Activated CD4-positive, alpha-beta T cell treated with anti-CD3 and anti-CD28 coated beads, Interleukin-2, amount 50 U/mL, for 16 hours (primary cell): ENCODE measurements around the gene ACSBG1.

Source experiments
- DNase-seq: peaks from one replicate; pipeline ENCODE4 v3.0.0-alpha.2; 2020

The ACSBG1 gene

DNA sequence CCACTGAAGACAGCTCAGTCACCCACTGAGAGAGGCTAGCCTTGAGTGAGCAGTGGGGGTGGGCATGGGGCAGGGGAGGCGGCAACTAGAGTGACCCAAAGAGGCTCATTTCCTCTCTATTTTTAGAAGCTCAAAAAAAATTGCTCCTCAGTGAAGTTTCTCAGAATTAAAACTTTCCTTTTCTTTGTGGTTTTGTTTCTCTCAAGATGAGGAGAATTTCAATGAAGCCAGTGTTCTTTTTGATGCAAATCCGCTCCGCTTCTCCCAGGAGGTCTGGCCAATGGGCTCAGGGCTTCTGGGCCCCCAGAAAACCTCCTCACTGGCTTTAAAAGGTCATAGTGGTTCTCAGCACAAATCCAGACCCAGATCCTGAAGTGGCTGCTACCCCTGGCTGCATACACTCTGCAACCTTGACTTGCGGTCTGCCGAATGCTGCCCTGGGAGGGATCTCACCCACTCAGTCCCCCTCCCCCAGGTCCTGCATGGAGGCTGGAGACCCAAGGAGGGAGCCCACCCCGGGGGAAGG is at the start of gene ACSBG1:
TSS of gene ACSBG1 (minus strand) at position 51 of the 526 bp plus-strand sequence. CDS start 64 bp downstream, outside the sequence.
- peak; percentile 16 for DNase-seq

DNA sequence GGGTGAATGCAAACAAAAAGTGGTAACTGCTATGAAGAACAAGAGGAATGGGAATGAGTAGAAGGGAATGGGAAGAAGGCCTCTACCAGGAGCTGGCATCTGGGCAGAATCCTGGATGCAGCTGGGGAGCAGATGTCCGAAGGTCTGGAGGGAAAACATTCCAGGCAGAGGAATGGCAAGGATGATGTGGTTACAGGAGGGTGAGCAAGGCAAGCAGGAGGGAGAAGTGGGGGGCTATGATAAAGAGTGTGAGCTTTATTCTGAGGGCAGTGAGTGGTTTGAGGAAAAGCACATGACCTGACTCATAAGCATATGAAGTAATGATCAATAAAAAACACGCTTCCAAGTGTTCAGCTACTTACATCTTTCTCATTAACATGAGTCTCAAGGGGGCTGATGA is 48.0 kb upstream of the ACSBG1 start:
- DNase-seq = no peak

DNA sequence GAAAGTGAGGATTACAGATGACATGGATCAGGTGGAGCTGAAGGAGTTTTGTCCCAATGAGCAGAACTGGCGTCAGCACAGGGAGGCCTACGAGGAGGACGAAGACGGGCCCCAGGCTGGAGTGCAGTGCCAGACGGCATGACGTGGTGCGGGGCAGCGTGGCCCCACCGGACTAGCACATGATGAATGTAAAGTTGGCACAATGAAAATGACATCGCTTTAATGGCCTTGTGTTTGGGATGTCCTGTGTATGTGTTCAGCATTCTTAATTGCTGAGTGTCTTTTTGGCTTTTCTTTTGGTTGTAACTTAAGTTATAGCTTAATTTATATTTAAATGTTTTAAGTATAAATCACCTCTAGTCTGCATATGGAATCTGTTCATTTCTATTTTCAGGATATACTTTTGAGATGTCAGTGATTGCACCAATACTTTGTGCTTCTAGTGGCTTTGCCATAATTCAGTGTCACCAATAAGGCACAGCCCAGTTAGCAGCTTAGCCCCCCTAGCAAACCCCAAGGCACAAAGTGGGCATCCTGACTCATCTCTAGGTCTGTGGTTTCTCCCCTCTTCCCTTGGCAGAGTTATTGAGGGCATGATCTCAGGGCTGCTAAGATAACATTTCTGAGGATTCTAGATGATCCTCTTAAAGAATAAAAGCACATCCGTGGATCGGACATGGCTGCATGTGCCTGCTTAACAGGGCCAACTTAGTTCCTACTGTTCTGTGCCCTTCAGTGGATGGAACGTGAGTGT is 46.1 kb upstream of the ACSBG1 start:
- DNase-seq = no peak

DNA sequence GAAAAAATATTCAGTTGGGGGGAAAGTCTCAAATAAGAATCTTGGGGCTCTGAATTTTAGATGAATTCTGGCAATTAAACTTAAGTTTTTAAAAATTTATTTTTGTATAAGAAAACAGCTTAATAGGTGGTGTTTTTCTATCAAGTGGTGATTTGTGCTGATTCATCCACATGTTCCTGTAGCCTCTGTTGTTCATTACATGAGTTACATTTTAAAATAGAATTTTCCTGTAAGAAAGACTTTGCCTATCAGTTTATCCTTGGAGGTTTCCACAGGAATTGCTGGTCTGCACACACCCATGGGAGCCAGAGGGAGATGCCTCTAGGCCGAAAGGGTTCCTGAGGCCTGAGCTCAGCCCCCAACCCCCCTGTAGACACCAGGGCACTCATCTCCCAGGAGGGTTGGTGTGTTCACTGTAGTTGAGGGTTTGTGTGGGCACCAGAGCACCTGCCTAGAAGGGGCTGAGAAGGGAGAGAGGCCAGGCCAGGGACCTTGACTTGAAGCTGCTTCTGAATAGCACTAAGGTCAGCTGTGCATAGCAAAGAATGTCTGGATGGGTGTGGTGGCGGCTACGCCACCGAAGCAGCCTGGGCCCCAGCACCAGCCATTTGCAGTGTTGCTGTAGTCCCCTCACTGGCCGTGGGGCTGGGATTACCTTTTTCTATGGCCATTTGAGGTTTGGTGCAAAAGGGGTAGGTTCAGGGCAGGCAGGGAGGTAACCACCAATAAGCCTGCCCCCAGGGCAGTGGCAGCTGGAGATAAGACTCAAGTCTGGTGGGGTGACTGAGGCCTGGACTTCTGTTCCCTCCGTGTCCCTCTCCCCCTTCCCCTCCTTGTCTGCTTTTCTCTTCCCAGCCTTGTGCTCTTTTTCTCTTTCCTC is 41.9 kb upstream of the ACSBG1 start:
- no peak for DNase-seq

- DNase-seq = no peak
These were observed 40.6 kb upstream of the ACSBG1 start for GRCh38 chr15:78274994-78275393.

- no peak for DNase-seq
These were observed 38.4 kb upstream of the ACSBG1 start for GRCh38 chr15:78272776-78273175.

DNA sequence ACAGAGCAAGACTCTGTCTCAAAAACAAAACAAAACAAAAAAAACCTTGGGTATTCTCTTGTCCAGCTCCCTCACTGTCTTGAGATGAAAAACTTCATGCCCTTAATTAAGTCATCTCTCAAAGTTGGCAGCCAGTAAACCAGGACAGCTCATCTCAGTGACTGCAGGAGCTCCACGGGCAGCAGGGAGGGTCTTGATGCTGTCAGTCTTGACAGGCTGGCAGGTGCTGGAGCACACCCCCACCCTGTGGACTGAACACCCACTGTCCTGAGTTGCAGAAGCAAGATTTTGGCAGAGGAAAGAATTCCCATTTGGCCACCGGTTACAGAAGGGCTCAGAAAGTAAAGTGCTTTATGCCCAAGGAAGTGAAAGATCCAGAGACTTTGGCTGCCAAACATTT is 38.0 kb upstream of the ACSBG1 start:
- DNase-seq = no peak

GRCh38 chr15:78266806-78267205 is 32.4 kb upstream of the ACSBG1 start:
- DNase-seq = no peak

DNA sequence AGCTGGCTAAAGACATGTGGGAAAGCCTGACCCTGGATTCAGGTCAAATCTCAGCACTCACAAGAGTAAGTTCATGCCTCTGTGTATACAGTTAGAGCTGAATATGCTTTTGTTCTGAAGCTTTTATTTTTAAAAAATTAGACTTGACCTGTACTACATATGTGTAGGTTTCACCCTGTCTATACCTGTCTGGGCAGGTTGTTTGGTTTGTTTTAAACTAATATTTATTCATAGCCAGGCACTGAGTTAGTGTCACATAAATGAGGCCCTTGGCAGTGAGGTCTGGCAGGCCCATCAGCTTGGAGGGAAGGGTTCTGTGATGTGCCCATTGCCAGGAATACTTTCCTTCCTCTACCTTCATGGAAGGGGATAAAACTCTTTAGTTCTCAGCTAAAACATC is 31.9 kb upstream of the ACSBG1 start:
- DNase-seq = no peak

GRCh38 chr15:78265752-78266224 is 31.4 kb upstream of the ACSBG1 start:
- DNase-seq = peak; percentile 39

GRCh38 chr15:78265137-78265460 is 30.7 kb upstream of the ACSBG1 start:
- DNase-seq = no peak

- peak; percentile 63 for DNase-seq
These were observed 30.2 kb upstream of the ACSBG1 start, which contains the start of gene DNAJA4 for GRCh38 chr15:78264304-78265136. Gene DNAJA4, plus strand, starts transcription at chr15:78264562. Its CDS starts 202 bp downstream, at chr15:78264764.

- DNase-seq = no peak
These were observed 29.5 kb upstream of the ACSBG1 start for GRCh38 chr15:78263907-78264303.

DNA sequence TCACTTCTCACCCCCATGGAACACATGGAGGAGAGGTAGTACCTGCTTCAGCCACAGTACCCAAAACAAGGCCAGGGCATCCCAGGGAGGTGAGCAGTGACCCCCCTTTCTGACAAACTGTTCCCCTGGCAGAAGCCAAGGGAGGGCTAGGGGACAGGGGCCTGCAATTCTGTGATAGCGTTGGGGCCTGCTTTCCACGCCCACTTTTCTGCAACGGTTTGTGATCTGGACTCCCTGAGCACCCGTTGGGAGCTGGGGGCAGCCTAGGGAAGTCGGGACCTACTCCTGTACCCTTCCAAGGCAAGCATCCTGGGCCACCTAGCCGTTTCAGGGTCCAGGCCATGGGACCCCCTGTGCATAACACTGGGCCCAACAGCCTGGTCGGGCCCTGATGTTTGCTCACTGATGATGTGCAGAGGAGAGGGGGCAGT is 29.0 kb upstream of the ACSBG1 start:
- DNase-seq = no peak

- DNase-seq = no peak
These were observed 26.7 kb upstream of the ACSBG1 start for GRCh38 chr15:78261062-78261461.

- DNase-seq = no peak
These were observed 26.1 kb upstream of the ACSBG1 start for GRCh38 chr15:78260489-78260888.

- DNase-seq = no peak
These were observed 24.9 kb upstream of the ACSBG1 start for GRCh38 chr15:78259232-78259631.

GRCh38 chr15:78257681-78258080 is 23.3 kb upstream of the ACSBG1 start:
- DNase-seq = no peak

GRCh38 chr15:78256044-78256437 is 21.7 kb upstream of the ACSBG1 start:
- no peak for DNase-seq

DNA sequence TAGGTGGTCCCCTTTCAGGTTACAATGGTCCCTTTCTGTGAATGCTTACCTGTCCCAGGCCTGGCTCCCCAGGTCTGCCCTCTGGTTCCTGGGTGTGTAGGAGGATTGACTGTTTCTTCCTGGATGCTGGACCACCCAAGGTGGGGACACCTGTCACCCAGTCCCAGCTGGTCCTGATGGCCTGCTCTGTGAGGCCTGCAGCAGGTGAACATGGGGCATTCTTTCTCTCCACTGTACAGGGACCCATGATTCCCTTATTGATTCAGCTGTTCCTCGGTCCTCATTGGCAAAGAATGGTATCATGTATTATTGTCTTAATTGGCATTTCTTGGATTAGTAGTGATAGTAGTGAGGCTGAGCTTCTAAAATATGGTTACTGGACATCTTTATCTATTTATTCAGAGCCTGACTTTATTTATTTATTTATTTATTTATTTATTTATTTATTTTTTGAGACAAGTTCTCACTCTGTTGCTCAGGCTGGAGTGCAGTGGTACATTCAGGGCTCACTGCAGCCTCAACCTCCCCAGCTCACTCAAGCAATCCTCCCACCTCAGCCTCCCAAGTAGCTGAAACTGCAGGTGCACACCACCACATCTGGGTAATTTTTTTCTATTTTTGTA is 21.2 kb upstream of the ACSBG1 start:
- DNase-seq = no peak

DNA sequence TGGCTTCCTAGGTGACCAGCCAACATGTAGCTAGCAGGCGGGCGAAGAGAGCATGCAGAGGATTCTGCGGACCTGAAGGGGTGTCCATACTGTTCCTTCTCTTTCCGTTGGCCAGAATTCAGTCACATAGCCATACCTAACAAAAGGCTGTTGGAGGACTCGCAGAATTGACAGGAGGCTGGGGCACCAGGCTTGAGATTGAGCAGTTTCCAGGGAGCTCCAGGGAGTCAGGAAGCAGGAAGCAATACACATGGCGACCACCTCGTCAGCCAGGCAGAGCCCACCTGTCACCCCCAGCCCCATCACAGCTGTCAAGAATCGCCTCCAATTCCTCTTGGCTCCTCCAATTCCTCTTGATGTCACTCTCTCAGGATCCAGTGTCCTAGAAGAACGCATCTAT is 16.8 kb upstream of the ACSBG1 start:
- DNase-seq = no peak

GRCh38 chr15:78249131-78249530 is 14.8 kb upstream of the ACSBG1 start:
- DNase-seq = no peak
